ENCODE data around the gene MAP3K9. TPM values are rescaled to one million over a fixed set of nuclear protein-coding genes. Genes with fewer than 3 reads are reported as not detected.

Gene MAP3K9
- total RNA-seq, 1 experiment from 2014 or later = 24.3 TPM

- Mint-ChIP-seq H3K4me1 (ENCODE audit: low read depth, unreplicated experiment) (no peaks in the 10 kb centered on the region), H3K4me3 (ENCODE audit: low read depth, unreplicated experiment) (no peak overlapping the region), H3K27me3 (ENCODE audit: unreplicated experiment) (no peaks in the 10 kb centered on the region), H3K36me3 (ENCODE audit: insufficient read depth, unreplicated experiment) (peaks cover 15% of the 10 kb centered on the region), H3K9me3 (ENCODE audit: low read depth, unreplicated experiment) (no peaks in the 10 kb centered on the region), H3K27ac (ENCODE audit: unreplicated experiment) (no peak overlapping the region)
- DNase-seq = no peak
- CTCF ChIA-PET = no interaction called here
- intact Hi-C loops (cut with micrococcal nuclease; ENCODE audit: unreplicated experiment) = no loop called here
- no TSS peak for BruUV-seq (replicated peaks)
- no peak for TF ChIP-seq CTCF (IDR thresholded peaks at IDR 0.05; ENCODE audit: unreplicated experiment)
Observed at GRCh38 chr14:70731447-70732239, 77.7 kb downstream of the MAP3K9 start.

GRCh38 chr14:70730393-70730792 lies 78.9 kb downstream of the MAP3K9 start:
- no peak overlapping the region for H3K27ac Mint-ChIP-seq (ENCODE audit: unreplicated experiment)
- no peak for TF ChIP-seq CTCF (IDR thresholded peaks at IDR 0.05; ENCODE audit: unreplicated experiment)

GRCh38 chr14:70726651-70727375 lies 82.5 kb downstream of the MAP3K9 start:
- BruUV-seq (replicated peaks) = no TSS peak
- CTCF ChIA-PET = no interaction called here
- intact Hi-C loops (cut with micrococcal nuclease; ENCODE audit: unreplicated experiment) = no loop called here

More at GRCh38 chr14:70730393-70730792, 78.9 kb downstream of the MAP3K9 start:
- H3K4me3 Mint-ChIP-seq (ENCODE audit: low read depth, unreplicated experiment) = no peak overlapping the region
- no peaks in the 10 kb centered on the region for H3K27me3 Mint-ChIP-seq (ENCODE audit: unreplicated experiment)
- peaks cover 14% of the 10 kb centered on the region for H3K36me3 Mint-ChIP-seq (ENCODE audit: insufficient read depth, unreplicated experiment)
- no peaks in the 10 kb centered on the region for H3K4me1 Mint-ChIP-seq (ENCODE audit: low read depth, unreplicated experiment)
- intact Hi-C loops (cut with micrococcal nuclease; ENCODE audit: unreplicated experiment) = no loop called here
- BruUV-seq (replicated peaks) = no TSS peak
- no peaks in the 10 kb centered on the region for H3K9me3 Mint-ChIP-seq (ENCODE audit: low read depth, unreplicated experiment)
- CTCF ChIA-PET = interaction anchor here (0.6 kb wide), 1 partner anchor 80 kb away, joined by 3 read pairs; no protein-coding TSS in a partner anchor
- DNase-seq = no peak

GRCh38 chr14:70724944-70725343 lies 84.4 kb downstream of the MAP3K9 start:
- Mint-ChIP-seq H3K36me3 (ENCODE audit: insufficient read depth, unreplicated experiment) (peaks cover 6% of the 10 kb centered on the region), H3K4me1 (ENCODE audit: low read depth, unreplicated experiment) (peaks cover 15% of the 10 kb centered on the region), H3K9me3 (ENCODE audit: low read depth, unreplicated experiment) (no peaks in the 10 kb centered on the region), H3K4me3 (ENCODE audit: low read depth, unreplicated experiment) (no peak overlapping the region), H3K27me3 (ENCODE audit: unreplicated experiment) (no peaks in the 10 kb centered on the region), H3K27ac (ENCODE audit: unreplicated experiment) (no peak overlapping the region)
- no peak for TF ChIP-seq CTCF (IDR thresholded peaks at IDR 0.05; ENCODE audit: unreplicated experiment)
- CTCF ChIA-PET = no interaction called here
- no peak for DNase-seq
- BruUV-seq (replicated peaks) = no TSS peak
- intact Hi-C loops (cut with micrococcal nuclease; ENCODE audit: unreplicated experiment) = no loop called here

More at GRCh38 chr14:70726651-70727375, 82.5 kb downstream of the MAP3K9 start:
- Mint-ChIP-seq H3K36me3 (ENCODE audit: insufficient read depth, unreplicated experiment) (peaks cover 6% of the 10 kb centered on the region), H3K27ac (ENCODE audit: unreplicated experiment) (no peak overlapping the region), H3K4me1 (ENCODE audit: low read depth, unreplicated experiment) (peaks cover 15% of the 10 kb centered on the region), H3K27me3 (ENCODE audit: unreplicated experiment) (no peaks in the 10 kb centered on the region), H3K9me3 (ENCODE audit: low read depth, unreplicated experiment) (no peaks in the 10 kb centered on the region), H3K4me3 (ENCODE audit: low read depth, unreplicated experiment) (no peak overlapping the region)
- DNase-seq = no peak
- no peak for TF ChIP-seq CTCF (IDR thresholded peaks at IDR 0.05; ENCODE audit: unreplicated experiment)

All from Calu3 (cell line).